Measurements from ENCODE around the gene TMEM150C. TPM values are rescaled to one million over a fixed set of nuclear protein-coding genes. Genes with fewer than 3 reads are reported as not detected.
"Not testable (repeated sequence)": the region's sequence is repeated elsewhere in the genome, so short reads cannot be mapped to it uniquely, and the experiment has no call there.

TMEM150C gene
- total and polyA plus RNA-seq, 4 experiments from 2014 or later, result 0.07 TPM; not detected in 3

GRCh38 chr4:82489076-82489475 is 72.7 kb downstream of the TMEM150C start:
- peaks cover 3 to 12% of the 10 kb centered on the region in 2 donors for H3K36me3 Mint-ChIP-seq
- Histone ChIP-seq H3K27me3 (ENCODE audit: insufficient read depth, low read length) (no peaks in the 10 kb centered on the region), H3K4me1 (ENCODE audit: insufficient read depth, low read length) (no peaks in the 10 kb centered on the region), H3K27ac (ENCODE audit: low read depth, low read length) (no peak overlapping the region), H3K4me3 (ENCODE audit: low read length in 2 of 2) (no peak overlapping the region), H3K36me3 (ENCODE audit: insufficient read depth, low read length) (no peaks in the 10 kb centered on the region), H3K9me3 (ENCODE audit: control insufficient read depth in 1 of 2, low read length in 2 of 2) (no peaks in the 10 kb centered on the region)
- H3K9me3 Mint-ChIP-seq, result no peaks in the 10 kb centered on the region
- H3K4me1 Mint-ChIP-seq, result no peaks in the 10 kb centered on the region
- no peak for DNase-seq
- no peak overlapping the region for H3K4me3 Mint-ChIP-seq
- intact Hi-C loops (cut with micrococcal nuclease), result no loop called here
- CTCF ChIA-PET (ENCODE audit: partially characterized antibody), result no interaction called here
- H3K27me3 Mint-ChIP-seq, result no peaks in the 10 kb centered on the region
- POLR2A ChIA-PET (ENCODE audit: partially characterized antibody), result no interaction called here
- H3K27ac Mint-ChIP-seq, result peak overlapping the region in 1 of 7 donors; percentile 6

GRCh38 chr4:82484996-82485783 is 76.6 kb downstream of the TMEM150C start:
- no peaks in the 10 kb centered on the region for H3K9me3 ChIP-seq (ENCODE audit: control insufficient read depth in 1 of 2, low read length in 2 of 2)
- H3K4me3 ChIP-seq (ENCODE audit: low read length in 2 of 2), result no peak overlapping the region
- Mint-ChIP-seq H3K4me3 (no peak overlapping the region), H3K27ac (no peak overlapping the region), H3K27me3 (no peaks in the 10 kb centered on the region), H3K9me3 (no peaks in the 10 kb centered on the region), H3K36me3 (peaks cover 20 to 23% of the 10 kb centered on the region in 2 donors), H3K4me1 (no peaks in the 10 kb centered on the region)
- no peak overlapping the region for H3K27ac ChIP-seq (ENCODE audit: low read depth, low read length)
- intact Hi-C loops (cut with micrococcal nuclease), result no loop called here
- H3K4me1 ChIP-seq (ENCODE audit: insufficient read depth, low read length), result no peaks in the 10 kb centered on the region
- ChIA-PET CTCF (ENCODE audit: partially characterized antibody) (no interaction called here), POLR2A (ENCODE audit: partially characterized antibody) (no interaction called here)
- DNase-seq, result no peak
- no peaks in the 10 kb centered on the region for H3K36me3 ChIP-seq (ENCODE audit: insufficient read depth, low read length)
- no peaks in the 10 kb centered on the region for H3K27me3 ChIP-seq (ENCODE audit: insufficient read depth, low read length)

- Mint-ChIP-seq H3K27ac (no peak overlapping the region), H3K27me3 (no peaks in the 10 kb centered on the region), H3K4me3 (no peak overlapping the region), H3K36me3 (peaks cover 24 to 27% of the 10 kb centered on the region in 2 donors), H3K4me1 (no peaks in the 10 kb centered on the region), H3K9me3 (no peaks in the 10 kb centered on the region)
- H3K4me3 ChIP-seq (ENCODE audit: low read length in 2 of 2), result no peak overlapping the region
- H3K27me3 ChIP-seq (ENCODE audit: insufficient read depth, low read length), result no peaks in the 10 kb centered on the region
- no peaks in the 10 kb centered on the region for H3K9me3 ChIP-seq (ENCODE audit: control insufficient read depth in 1 of 2, low read length in 2 of 2)
- ChIA-PET POLR2A (ENCODE audit: partially characterized antibody) (no interaction called here), CTCF (ENCODE audit: partially characterized antibody) (no interaction called here)
- H3K27ac ChIP-seq (ENCODE audit: low read depth, low read length), result no peak overlapping the region
- no peaks in the 10 kb centered on the region for H3K4me1 ChIP-seq (ENCODE audit: insufficient read depth, low read length)
- H3K36me3 ChIP-seq (ENCODE audit: insufficient read depth, low read length), result no peaks in the 10 kb centered on the region
- no peak for DNase-seq
- intact Hi-C loops (cut with micrococcal nuclease), result no loop called here
Observed at GRCh38 chr4:82482387-82482786, 79.4 kb downstream of the TMEM150C start.

GRCh38 chr4:82481506-82481840 is 80.3 kb downstream of the TMEM150C start:
- no peak for DNase-seq
- no peak overlapping the region for H3K4me3 ChIP-seq (ENCODE audit: low read length in 2 of 2)
- no peak overlapping the region for H3K27ac ChIP-seq (ENCODE audit: low read depth, low read length)
- no peak overlapping the region for H3K4me3 Mint-ChIP-seq
- no peaks in the 10 kb centered on the region for H3K9me3 ChIP-seq (ENCODE audit: control insufficient read depth in 1 of 2, low read length in 2 of 2)
- peaks cover 24 to 27% of the 10 kb centered on the region in 2 donors for H3K36me3 Mint-ChIP-seq
- intact Hi-C loops (cut with micrococcal nuclease), result no loop called here
- no peaks in the 10 kb centered on the region for H3K9me3 Mint-ChIP-seq
- CTCF ChIA-PET (ENCODE audit: partially characterized antibody), result no interaction called here
- no peaks in the 10 kb centered on the region for H3K4me1 Mint-ChIP-seq
- no peak overlapping the region for H3K27ac Mint-ChIP-seq
- H3K4me1 ChIP-seq (ENCODE audit: insufficient read depth, low read length), result no peaks in the 10 kb centered on the region
- H3K27me3 ChIP-seq (ENCODE audit: insufficient read depth, low read length), result no peaks in the 10 kb centered on the region
- H3K36me3 ChIP-seq (ENCODE audit: insufficient read depth, low read length), result no peaks in the 10 kb centered on the region
- POLR2A ChIA-PET (ENCODE audit: partially characterized antibody), result no interaction called here
- no peaks in the 10 kb centered on the region for H3K27me3 Mint-ChIP-seq

- no peaks in the 10 kb centered on the region for H3K4me1 Mint-ChIP-seq
- POLR2A ChIA-PET (ENCODE audit: partially characterized antibody), result no interaction called here
- no peaks in the 10 kb centered on the region for H3K9me3 Mint-ChIP-seq
- no peak overlapping the region for H3K4me3 Mint-ChIP-seq
- H3K36me3 Mint-ChIP-seq, result peaks cover 24 to 27% of the 10 kb centered on the region in 2 donors
- no peaks in the 10 kb centered on the region for H3K4me1 ChIP-seq (ENCODE audit: insufficient read depth, low read length)
- H3K27ac ChIP-seq (ENCODE audit: low read depth, low read length), result no peak overlapping the region
- no peaks in the 10 kb centered on the region for H3K27me3 Mint-ChIP-seq
- H3K36me3 ChIP-seq (ENCODE audit: insufficient read depth, low read length), result no peaks in the 10 kb centered on the region
- CTCF ChIA-PET (ENCODE audit: partially characterized antibody), result interaction anchor here (0.6 kb wide), 1 partner anchor 93 kb away, joined by 4 read pairs; no protein-coding TSS in a partner anchor
- intact Hi-C loops (cut with micrococcal nuclease), result no loop called here
- H3K4me3 ChIP-seq (ENCODE audit: low read length in 2 of 2), result no peak overlapping the region
- no peaks in the 10 kb centered on the region for H3K9me3 ChIP-seq (ENCODE audit: control insufficient read depth in 1 of 2, low read length in 2 of 2)
- H3K27ac Mint-ChIP-seq, result no peak overlapping the region
- DNase-seq, result no peak
- no peaks in the 10 kb centered on the region for H3K27me3 ChIP-seq (ENCODE audit: insufficient read depth, low read length)
Observed at GRCh38 chr4:82480771-82481505, 80.8 kb downstream of the TMEM150C start.

- Histone ChIP-seq H3K4me3 (ENCODE audit: low read length in 2 of 2) (no peak overlapping the region), H3K9me3 (ENCODE audit: control insufficient read depth in 1 of 2, low read length in 2 of 2) (no peaks in the 10 kb centered on the region), H3K27ac (ENCODE audit: low read depth, low read length) (no peak overlapping the region), H3K4me1 (ENCODE audit: insufficient read depth, low read length) (no peaks in the 10 kb centered on the region), H3K36me3 (ENCODE audit: insufficient read depth, low read length) (no peaks in the 10 kb centered on the region), H3K27me3 (ENCODE audit: insufficient read depth, low read length) (no peaks in the 10 kb centered on the region)
- ChIA-PET CTCF (ENCODE audit: partially characterized antibody) (interaction anchor here (1.7 kb wide), 1 partner anchor 17 kb away, joined by 4 read pairs; no protein-coding TSS in a partner anchor), POLR2A (ENCODE audit: partially characterized antibody) (no interaction called here)
- no peak for DNase-seq
- intact Hi-C loops (cut with micrococcal nuclease), result no loop called here
- Mint-ChIP-seq H3K27me3 (no peaks in the 10 kb centered on the region), H3K9me3 (no peaks in the 10 kb centered on the region), H3K36me3 (peaks cover 20 to 29% of the 10 kb centered on the region in 2 donors), H3K4me3 (no peak overlapping the region), H3K27ac (no peak overlapping the region), H3K4me1 (no peaks in the 10 kb centered on the region)
Observed at GRCh38 chr4:82479562-82479961, 82.2 kb downstream of the TMEM150C start.

GRCh38 chr4:82477469-82477868 is 84.3 kb downstream of the TMEM150C start:
- H3K4me1 ChIP-seq (ENCODE audit: insufficient read depth, low read length); intact Hi-C loops (cut with micrococcal nuclease); H3K4me3 Mint-ChIP-seq; DNase-seq; H3K4me1 Mint-ChIP-seq; H3K9me3 ChIP-seq (ENCODE audit: control insufficient read depth in 1 of 2, low read length in 2 of 2); H3K27ac Mint-ChIP-seq; CTCF ChIA-PET (ENCODE audit: partially characterized antibody); POLR2A ChIA-PET (ENCODE audit: partially characterized antibody); H3K27me3 Mint-ChIP-seq; H3K27ac ChIP-seq (ENCODE audit: low read depth, low read length); H3K27me3 ChIP-seq (ENCODE audit: insufficient read depth, low read length); H3K36me3 ChIP-seq (ENCODE audit: insufficient read depth, low read length); H3K4me3 ChIP-seq (ENCODE audit: low read length in 2 of 2); H3K9me3 Mint-ChIP-seq: not testable (repeated sequence)
- peaks cover 13 to 22% of the 10 kb centered on the region in 2 donors for H3K36me3 Mint-ChIP-seq

All from CD4-positive, alpha-beta memory T cell (primary cell).